ENCODE data around the gene SLC12A7. TPM values are rescaled to one million over a fixed set of nuclear protein-coding genes. Genes with fewer than 3 reads are reported as not detected.
A peak's percentile ranks its signal among the peaks of the same experiment; 100 is the strongest.

The SLC12A7 gene
- polyA plus RNA-seq, 1 donor (not counting 4 experiments of a cell fraction or from before 2014, with no cell fraction given), result 1.5 TPM

GRCh38 chr5:1140171-1140817 is 28.4 kb upstream of the SLC12A7 start:
- no peak overlapping the region for H3K9ac ChIP-seq (ENCODE audit: control insufficient read depth, extremely low read depth, insufficient read depth, low read length)
- DNase-seq (ENCODE audit: low read depth, low spot score) (no peak), FAIRE-seq (no peak)
- H3K4me3 ChIP-seq (ENCODE audit: control insufficient read depth in 2 of 3, extremely low read depth in 1 of 3, insufficient read depth in 2 of 3, low read depth in 1 of 3, low read length in 3 of 3), result no peak overlapping the region
- dilution Hi-C loops (cut with MboI; ENCODE audit: extremely low pct_ligation_motif_present, low sequenced_read_pairs), result no loop called here
- H3K79me2 ChIP-seq (ENCODE audit: control insufficient read depth, insufficient read depth, low read length), result no peaks in the 10 kb centered on the region
- H3K4me2 ChIP-seq (ENCODE audit: control insufficient read depth, extremely low read depth, insufficient read depth, low read depth, low read length), result no peak overlapping the region
- no peaks in the 10 kb centered on the region for H3K36me3 ChIP-seq (ENCODE audit: control insufficient read depth in 2 of 2, extremely low read depth in 1 of 2, insufficient read depth in 2 of 2, low read length in 2 of 2)
- H2AFZ ChIP-seq (ENCODE audit: control insufficient read depth, low read length), result no peak overlapping the region
- TF ChIP-seq CTCF (optimal IDR thresholded peaks at IDR 0.05 in 1 of 3, IDR thresholded peaks at IDR 0.05 in 1 of 3, conservative IDR thresholded peaks at IDR 0.05 in 1 of 3; ENCODE audit: extremely low read depth in 1 of 3, insufficient read depth in 2 of 3, low read length in 3 of 3) (peak; percentile 64 to 99 (median 92)), EZH2 (IDR thresholded peaks at IDR 0.05; ENCODE audit: low read length) (no peak)
- no peaks in the 10 kb centered on the region for H3K9me3 ChIP-seq (ENCODE audit: control insufficient read depth, low read depth, low read length)
- peaks cover 7% of the 10 kb centered on the region for H3K4me1 ChIP-seq (ENCODE audit: control insufficient read depth, extremely low read depth, insufficient read depth, low read length)
- H3K27ac ChIP-seq (ENCODE audit: control insufficient read depth, insufficient read depth, low read length), result no peak overlapping the region
- H4K20me1 ChIP-seq (ENCODE audit: control insufficient read depth, extremely low read depth, insufficient read depth, low read length), result no peaks in the 10 kb centered on the region
- peaks cover 40% of the 10 kb centered on the region for H3K27me3 ChIP-seq (ENCODE audit: control insufficient read depth, extremely low read depth, insufficient read depth, low read length)
- no peaks in the 10 kb centered on the region for H3K9me1 ChIP-seq (ENCODE audit: control insufficient read depth, extremely low read depth, insufficient read depth, low read length)

- Histone ChIP-seq H3K9ac (ENCODE audit: control insufficient read depth, extremely low read depth, insufficient read depth, low read length) (no peak overlapping the region), H3K9me1 (ENCODE audit: control insufficient read depth, extremely low read depth, insufficient read depth, low read length) (no peaks in the 10 kb centered on the region), H3K36me3 (ENCODE audit: control insufficient read depth in 2 of 2, extremely low read depth in 1 of 2, insufficient read depth in 2 of 2, low read length in 2 of 2) (no peaks in the 10 kb centered on the region), H3K4me3 (ENCODE audit: control insufficient read depth in 2 of 3, extremely low read depth in 1 of 3, insufficient read depth in 2 of 3, low read depth in 1 of 3, low read length in 3 of 3) (no peak overlapping the region), H3K4me2 (ENCODE audit: control insufficient read depth, extremely low read depth, insufficient read depth, low read depth, low read length) (no peak overlapping the region), H3K27ac (ENCODE audit: control insufficient read depth, insufficient read depth, low read length) (no peak overlapping the region), H2AFZ (ENCODE audit: control insufficient read depth, low read length) (no peak overlapping the region), H4K20me1 (ENCODE audit: control insufficient read depth, extremely low read depth, insufficient read depth, low read length) (no peaks in the 10 kb centered on the region), H3K9me3 (ENCODE audit: control insufficient read depth, low read depth, low read length) (no peaks in the 10 kb centered on the region), H3K79me2 (ENCODE audit: control insufficient read depth, insufficient read depth, low read length) (no peaks in the 10 kb centered on the region), H3K4me1 (ENCODE audit: control insufficient read depth, extremely low read depth, insufficient read depth, low read length) (peaks cover 7% of the 10 kb centered on the region), H3K27me3 (ENCODE audit: control insufficient read depth, extremely low read depth, insufficient read depth, low read length) (peaks cover 40% of the 10 kb centered on the region)
- DNase-seq (ENCODE audit: low read depth, low spot score) (peak; percentile 72), FAIRE-seq (no peak)
- TF ChIP-seq EZH2 (IDR thresholded peaks at IDR 0.05; ENCODE audit: low read length) (no peak), CTCF (optimal IDR thresholded peaks at IDR 0.05 in 1 of 3, IDR thresholded peaks at IDR 0.05 in 1 of 3, conservative IDR thresholded peaks at IDR 0.05 in 1 of 3; ENCODE audit: extremely low read depth in 1 of 3, insufficient read depth in 2 of 3, low read length in 3 of 3) (no peak)
- dilution Hi-C loops (cut with MboI; ENCODE audit: extremely low pct_ligation_motif_present, low sequenced_read_pairs), result no loop called here
Measured at GRCh38 chr5:1139331-1140170, 27.7 kb upstream of the SLC12A7 start.

All from keratinocyte (primary cell).